ENCODE results near the gene ZXDA.

- TF ChIP-seq CTCF (IDR thresholded peaks at IDR 0.05) (no peak), POLR2A (IDR thresholded peaks at IDR 0.05) (no peak)
Measured at GRCh38 chrX:57906790-57907189, 3.5 kb downstream of the ZXDA start.

All from vagina (tissue), 2 donors.